ENCODE measurements around the gene C5.

- TF ChIP-seq CTCF (IDR thresholded peaks at IDR 0.05) (no peak), POLR2AphosphoS5 (IDR thresholded peaks at IDR 0.05) (no peak), POLR2A (IDR thresholded peaks at IDR 0.05) (no peak)
Measured at GRCh38 chr9:121069396-121069795, 19.3 kb upstream of the C5 start.

Measured in transverse colon (tissue), 4 donors.